HG03521 (cell line): ENCODE results near the gene TMEM244.
"Not testable (repeated sequence)": the region's sequence is repeated elsewhere in the genome, so short reads cannot be mapped to it uniquely, and the experiment has no call there.

Experiments
- ATAC-seq: cut with Tn5 transposase; IDR thresholded peaks from one replicate; pipeline ENCODE4 v1.9.1; 2021; ENCODE audit warnings: mild to moderate bottlenecking, moderate library complexity; ENCODE audit not compliant: unreplicated experiment

TMEM244 gene

DNA sequence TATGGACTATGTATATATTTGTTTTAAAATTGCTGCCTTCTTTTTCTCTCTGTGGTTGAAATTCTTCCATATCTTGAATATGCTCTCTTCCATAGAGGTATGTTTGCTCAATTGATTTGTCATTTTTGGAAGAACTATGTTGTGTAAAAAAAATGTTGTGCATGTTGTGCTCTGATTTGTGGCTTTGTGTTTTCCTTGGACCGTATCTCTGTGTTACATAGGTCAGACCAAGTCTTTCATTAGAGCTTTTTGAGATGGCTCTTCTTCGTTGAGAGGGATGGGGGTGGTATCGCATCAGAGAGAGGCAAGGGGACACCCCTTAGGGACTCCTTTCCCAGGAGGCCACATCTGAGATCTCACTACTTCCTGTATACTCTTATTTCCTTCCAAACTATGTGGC is 43.8 kb downstream of the TMEM244 start:
- ATAC-seq, result no peak

DNA sequence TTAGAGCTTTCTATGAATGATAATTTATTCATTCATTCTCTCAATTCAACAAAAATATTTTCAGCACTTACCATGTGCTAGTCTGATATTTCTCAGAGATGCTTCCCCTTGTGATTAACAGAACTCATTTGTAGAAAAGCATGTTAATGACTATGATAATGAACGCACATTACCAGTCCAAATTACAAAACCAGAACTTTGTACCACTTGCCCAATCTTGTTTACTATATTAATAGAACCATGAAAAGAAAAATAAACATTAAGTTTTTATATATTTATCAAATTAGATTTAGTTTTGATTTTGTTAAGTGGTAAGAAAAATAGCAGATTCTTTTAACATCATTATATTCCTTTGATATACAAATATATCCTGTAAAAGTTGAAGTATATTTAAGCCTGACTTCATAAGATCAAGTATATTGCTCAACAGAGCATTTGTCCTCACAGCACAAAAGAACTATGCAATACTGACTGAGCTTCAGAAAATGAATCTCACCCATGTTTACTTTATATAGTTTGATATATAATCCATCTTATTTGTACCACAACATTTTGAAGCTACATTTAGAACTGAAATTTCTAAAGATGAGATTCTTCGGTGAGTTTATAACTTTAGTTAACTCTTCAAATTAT is 48.9 kb downstream of the TMEM244 start:
- ATAC-seq, result no peak

DNA sequence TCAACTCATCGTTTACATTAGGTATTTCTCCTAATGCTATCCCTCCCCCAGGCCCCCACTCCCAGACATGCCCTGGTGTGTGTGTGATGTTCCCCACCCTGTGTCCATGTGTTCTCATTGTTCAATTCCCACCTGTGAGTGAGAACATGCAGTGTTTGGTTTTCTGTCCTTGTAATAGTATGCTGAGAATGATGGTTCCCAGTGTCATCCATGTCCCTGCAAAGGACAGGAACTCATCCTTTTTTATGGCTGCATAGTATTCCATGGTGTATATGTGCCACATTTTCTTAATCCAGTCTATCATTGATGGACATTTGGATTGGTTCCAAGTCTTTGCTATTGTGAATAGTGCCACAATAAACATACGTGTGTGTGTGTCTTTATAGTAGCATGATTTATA is 54.0 kb downstream of the TMEM244 start:
- ATAC-seq, result not testable (repeated sequence)

DNA sequence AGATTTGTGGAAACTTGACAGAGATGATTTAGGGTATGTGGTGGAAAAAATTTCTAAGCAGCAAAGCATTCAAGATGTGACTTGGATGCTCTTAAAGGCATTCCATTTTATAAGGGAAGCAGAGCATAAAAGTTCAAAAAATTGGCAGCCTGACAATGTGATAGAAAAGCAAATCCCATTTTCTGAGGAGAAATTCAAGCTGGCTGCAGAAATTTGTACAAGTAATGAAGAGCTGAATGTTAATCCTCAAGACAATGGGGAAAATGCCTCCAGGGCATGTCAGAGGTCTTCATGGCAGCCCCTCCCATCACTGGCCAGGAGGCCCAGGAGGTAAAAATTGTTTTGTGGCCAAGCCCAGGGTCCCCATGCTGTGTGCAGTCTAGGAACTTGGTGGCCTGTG is 58.2 kb downstream of the TMEM244 start:
- not testable (repeated sequence) for ATAC-seq

DNA sequence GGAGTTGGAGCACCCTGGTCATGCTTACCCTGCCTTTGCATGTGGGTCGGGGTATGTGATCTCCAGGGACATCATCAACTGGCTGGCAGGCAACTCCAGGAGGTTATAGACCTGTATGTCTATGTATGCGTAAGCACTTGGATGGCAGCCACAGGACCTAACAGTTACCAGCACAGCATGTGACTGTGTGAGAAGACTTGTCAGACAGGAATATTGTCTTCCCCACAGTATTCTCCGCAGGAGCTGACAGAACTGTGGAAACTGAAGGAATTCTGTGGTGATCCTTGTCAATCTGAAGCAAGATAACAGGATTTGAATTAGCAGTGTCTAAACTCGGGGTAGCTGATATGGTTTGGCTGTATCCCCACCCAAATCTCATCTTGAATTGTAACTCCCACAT is 59.2 kb downstream of the TMEM244 start:
- ATAC-seq, result no peak

DNA sequence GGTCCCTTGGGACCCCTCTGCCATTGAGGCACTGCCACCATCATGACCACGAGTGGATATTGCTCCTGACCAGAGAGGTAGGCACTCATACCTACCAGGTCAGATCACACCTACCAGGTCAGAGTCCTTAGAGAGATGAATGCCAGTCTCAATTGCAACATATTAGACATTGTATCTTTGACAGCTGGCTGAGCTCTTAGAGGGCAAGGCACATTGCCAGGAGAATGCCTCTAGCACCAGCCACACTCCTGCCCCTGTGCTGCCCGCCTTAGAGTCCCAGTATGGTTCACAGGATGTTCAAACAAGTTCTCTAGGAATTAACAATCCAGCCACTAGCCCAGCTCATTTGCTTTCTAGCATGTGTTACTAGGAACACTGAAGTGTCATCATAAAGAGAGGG is 65.9 kb downstream of the TMEM244 start:
- ATAC-seq, result no peak

DNA sequence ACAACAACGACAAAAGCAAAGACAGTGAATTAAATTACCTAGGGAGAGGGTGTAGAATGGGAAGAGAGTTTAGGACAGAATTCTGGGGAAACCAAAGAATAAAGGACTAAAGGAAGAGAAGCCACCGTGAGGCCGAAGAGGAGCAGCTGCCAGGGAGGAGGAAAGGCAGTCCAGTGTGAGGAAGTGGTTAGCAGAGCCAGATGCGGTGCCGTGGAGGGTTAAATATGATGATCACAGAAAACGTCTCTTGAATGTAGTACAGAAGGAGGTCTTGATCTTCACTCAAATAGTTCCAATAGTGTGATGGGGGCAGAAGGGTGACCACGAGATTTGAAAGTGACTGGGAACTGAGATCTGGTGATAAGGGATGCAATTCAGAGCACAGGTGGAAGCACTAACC is 67.7 kb downstream of the TMEM244 start:
- no peak for ATAC-seq

DNA sequence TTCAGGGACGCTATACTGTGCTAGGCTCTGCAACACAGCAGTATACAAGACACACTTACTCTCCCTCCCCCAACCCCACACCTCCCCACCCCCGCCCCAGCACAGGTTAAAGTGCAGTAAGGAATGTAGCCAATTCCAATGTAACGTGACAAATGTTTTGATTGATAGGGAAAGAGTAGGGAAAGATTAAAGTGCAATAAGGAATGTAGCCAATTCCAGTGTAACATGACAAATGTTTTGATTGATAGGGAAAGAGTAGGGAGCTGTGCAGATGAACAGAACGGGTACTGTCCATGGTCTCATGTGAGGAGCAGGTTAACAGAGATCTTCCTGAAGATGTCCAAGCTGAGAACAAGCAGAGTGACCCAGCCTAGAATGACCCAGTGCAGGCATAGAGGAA is 69.1 kb downstream of the TMEM244 start:
- ATAC-seq, result no peak

DNA sequence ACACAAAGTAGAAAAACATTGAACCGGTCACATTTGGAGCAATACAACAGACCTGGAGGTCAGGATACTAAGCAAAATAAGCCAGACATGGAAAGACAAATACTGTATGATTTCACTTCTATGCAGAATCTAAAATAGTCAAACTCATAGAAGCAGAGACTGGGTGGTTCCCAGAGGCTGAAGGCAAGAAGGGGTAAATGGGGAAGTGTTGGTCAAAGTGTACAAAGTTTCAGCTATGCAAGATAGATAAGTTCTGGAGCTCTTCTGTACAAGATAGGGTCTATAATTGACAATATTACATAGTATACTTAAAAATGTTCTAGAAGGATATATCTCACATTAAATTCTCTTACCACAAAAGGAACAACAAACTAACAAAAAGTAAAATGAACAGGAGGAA is 70.3 kb downstream of the TMEM244 start:
- no peak for ATAC-seq

DNA sequence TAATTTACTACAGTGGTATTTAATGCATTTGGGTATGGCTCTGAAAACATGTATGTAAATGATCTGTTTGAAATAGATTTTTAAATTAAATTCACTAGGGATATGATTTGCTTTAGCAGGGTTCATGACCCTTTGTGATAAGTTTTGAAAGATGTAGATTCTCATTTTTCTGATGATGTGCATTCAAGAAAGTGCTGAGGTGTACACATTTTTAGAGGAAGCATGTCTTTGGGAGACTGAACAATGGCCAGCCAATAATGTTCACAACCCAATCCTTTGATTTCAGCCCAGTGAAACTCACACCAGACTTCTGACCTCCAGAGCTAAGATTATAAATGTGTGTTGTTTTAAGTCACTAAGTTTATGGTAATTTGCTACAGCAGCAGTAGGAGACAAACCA is 71.1 kb downstream of the TMEM244 start:
- no peak for ATAC-seq

DNA sequence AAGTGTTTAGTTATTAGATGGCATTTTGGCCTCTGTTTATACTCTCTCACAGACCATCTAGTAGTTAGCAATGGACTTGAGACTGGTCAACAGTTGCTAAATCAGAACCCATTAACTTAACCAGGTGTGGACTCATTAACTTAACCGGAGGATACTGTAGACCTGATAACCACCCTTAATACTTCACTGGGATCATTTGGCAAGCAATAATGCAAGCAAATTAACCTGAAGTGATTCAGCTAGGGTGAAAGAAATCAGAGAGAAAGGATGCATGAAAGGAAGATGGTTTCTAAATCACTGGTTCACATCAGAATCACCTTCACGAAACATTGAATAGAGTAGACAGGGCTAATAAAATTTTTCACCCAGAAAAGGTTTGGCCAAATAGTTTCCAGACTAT is 73.3 kb downstream of the TMEM244 start:
- no peak for ATAC-seq

DNA sequence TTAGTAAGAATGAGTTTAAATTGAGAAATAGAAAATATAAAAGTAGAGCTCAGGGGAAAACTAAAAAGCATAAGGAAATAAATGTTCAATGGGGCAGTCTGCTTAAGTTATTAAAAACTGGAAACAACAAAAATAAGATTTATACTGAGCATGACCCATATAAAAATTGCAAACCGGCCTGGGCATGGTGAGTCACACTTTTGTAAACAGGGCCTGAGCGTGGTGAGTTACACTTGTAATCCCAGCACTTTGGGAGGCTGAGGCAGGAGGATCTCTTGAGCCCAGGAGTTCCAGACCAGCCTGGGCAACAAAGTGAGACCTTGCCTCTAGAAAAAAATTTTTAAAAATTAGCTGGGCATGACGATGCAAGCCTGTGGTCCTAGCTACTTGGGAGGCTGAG is 74.6 kb downstream of the TMEM244 start:
- no peak for ATAC-seq

DNA sequence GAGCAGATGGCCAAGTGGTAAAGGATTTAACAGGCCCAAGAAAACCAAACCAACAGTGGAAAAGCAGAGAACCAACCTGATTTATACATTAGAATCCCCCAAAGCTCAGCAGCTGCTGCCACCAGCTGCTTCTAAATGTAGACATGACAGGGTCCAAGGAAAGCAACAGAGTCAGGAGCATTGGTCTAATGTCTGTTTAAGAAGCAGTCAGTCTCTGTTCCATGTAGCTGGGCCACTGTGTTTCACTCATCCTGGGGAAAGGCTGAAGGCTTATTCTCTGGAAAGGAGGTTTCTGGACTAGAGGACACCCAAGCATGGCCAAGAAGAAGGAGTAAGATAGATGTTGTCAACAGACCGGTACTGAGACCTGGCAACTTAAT is 75.4 kb downstream of the TMEM244 start:
- no peak for ATAC-seq

DNA sequence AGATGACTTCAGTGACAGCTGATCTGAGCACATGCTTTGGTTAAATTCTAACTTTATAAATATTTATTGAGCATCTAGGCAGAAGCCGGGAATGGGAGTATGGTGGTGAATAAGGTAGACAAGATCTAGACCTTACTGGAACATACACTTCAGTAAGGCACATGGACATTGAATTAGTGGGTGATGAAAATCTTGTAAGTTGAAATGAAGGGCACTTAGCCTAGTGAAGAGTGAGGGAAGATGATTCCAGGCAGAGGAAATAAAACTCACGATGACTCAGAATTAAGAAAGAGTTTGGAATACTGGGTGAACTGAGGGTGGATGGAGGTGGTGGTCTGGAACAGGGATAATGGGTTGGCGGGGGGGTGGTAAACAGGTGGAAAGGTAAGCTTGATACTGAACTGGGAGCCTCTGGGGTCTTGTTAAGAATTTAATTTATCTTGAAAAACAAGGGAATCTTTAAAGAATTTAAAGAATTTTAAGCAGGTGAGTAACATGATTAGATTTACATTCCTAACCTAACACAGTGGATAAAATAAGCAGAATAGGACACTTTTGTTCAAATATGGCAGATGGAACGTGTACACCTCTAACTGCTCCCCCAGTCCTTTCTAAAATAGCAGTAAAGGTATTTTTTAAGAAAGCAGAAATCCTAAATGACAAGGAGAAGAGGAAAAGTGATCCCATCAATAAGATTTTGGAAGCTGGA is 75.9 kb downstream of the TMEM244 start:
- ATAC-seq, result no peak
